GM12878 (cell line): ENCODE data around the gene GJA1. TPM values are rescaled to one million over a fixed set of nuclear protein-coding genes. Genes with fewer than 3 reads are reported as not detected.

Experiments
- ATAC-seq: fragments of 200-7000 bp; cut with Tn5 transposase; 3 replicates; pipeline ENCODE4 v1.9.1; 2020; ENCODE audit warnings: mild to moderate bottlenecking, moderate library complexity
- BruUV-seq: library from RNA; stranded (reverse); fragments of 400-500 nt; replicated peaks from 2 replicates; lab custom pipeline; 2021; lab: Mats Ljungman, UMichigan
- CTCF ChIA-PET: fragments of 300-600 bp; sonication (Branson Sonifier 250); formaldehyde crosslinking; extraction: SDS; loops from one replicate; lab custom pipeline; 2021; ENCODE audit warnings: inconsistent platforms; lab: Yijun Ruan, JAX
- POLR2A ChIA-PET: fragments of 350-600 bp; formaldehyde crosslinking; extraction: SDS; loops from one replicate; lab custom pipeline; 2021; ENCODE audit warnings: inconsistent platforms; lab: Charles Lee
- RAD21 ChIA-PET: fragments of 300-600 bp; sonication (Branson Sonifier 250); formaldehyde crosslinking; loops from one replicate; lab custom pipeline; 2023; ENCODE audit warnings: antibody characterized with exemption; ENCODE audit not compliant: unreplicated experiment; lab: Charles Lee
- SMC1A ChIA-PET: fragments of 300-600 bp; sonication (Branson Sonifier 250); formaldehyde crosslinking; loops from one replicate; lab custom pipeline; 2023; ENCODE audit not compliant: unreplicated experiment, uncharacterized antibody; lab: Charles Lee
- DNase-seq: peaks from one replicate; pipeline ENCODE4 v3.0.0-alpha.2; 2011; ENCODE audit warnings: low read depth, low spot score
- FAIRE-seq: peaks from 3 replicates; lab custom pipeline; 2011; peaks lifted over from hg19 to GRCh38; lab: Jason Lieb, UNC
- H2AFZ ChIP-seq: 2 replicates; pipeline ENCODE4 v1.6.0; 2011; ENCODE audit warnings: low read depth, low read length, control low read depth; ENCODE audit not compliant: control insufficient read depth
- H3K27ac ChIP-seq: 2 replicates; pipeline ENCODE4 v1.5.1; 2011; ENCODE audit warnings: control low read depth; ENCODE audit not compliant: control insufficient read depth, insufficient read depth
- H3K27me3 ChIP-seq, 2 experiments: replicated peaks in 1 of 2; 2 replicates each; pipeline versions ENCODE4 v1.6.0 to v1.6.1; 2011; ENCODE audit warnings: low read length in 1 of 2; ENCODE audit not compliant: control insufficient read depth in 2 of 2, insufficient read depth in 2 of 2
- H3K36me3 ChIP-seq, 2 experiments: 2 replicates each; pipeline ENCODE4 v1.5.1; 2011; ENCODE audit warnings: low read length in 1 of 2; ENCODE audit not compliant: control insufficient read depth in 2 of 2, insufficient read depth in 2 of 2
- H3K4me1 ChIP-seq: 2 replicates; pipeline ENCODE4 v1.6.1; 2011; ENCODE audit warnings: mild to moderate bottlenecking, low read length, moderate library complexity, mixed read lengths; ENCODE audit not compliant: control insufficient read depth, insufficient read depth
- H3K4me2 ChIP-seq: 2 replicates; pipeline ENCODE4 v1.6.0; 2011; ENCODE audit warnings: control low read depth; ENCODE audit not compliant: control insufficient read depth, insufficient read depth
- H3K4me3 ChIP-seq: fragments of 200-600 bp; sonication (generic); 2 replicates; pipeline ENCODE4 v1.5.1; 2016
- H3K79me2 ChIP-seq: 2 replicates; pipeline ENCODE4 v1.6.0; 2011; ENCODE audit warnings: low read length; ENCODE audit not compliant: control insufficient read depth, insufficient read depth
- H3K9ac ChIP-seq: 2 replicates; pipeline ENCODE4 v1.8.0; 2011; ENCODE audit warnings: low read length, control low read depth, mixed read lengths; ENCODE audit not compliant: control insufficient read depth, insufficient read depth
- H3K9me3 ChIP-seq: replicated peaks from 3 replicates; pipeline ENCODE4 v1.5.1; 2011; ENCODE audit warnings: mild to moderate bottlenecking, low read length; ENCODE audit not compliant: control insufficient read depth, insufficient read depth
- H4K20me1 ChIP-seq: 2 replicates; pipeline ENCODE4 v1.6.0; 2011; ENCODE audit not compliant: control insufficient read depth, insufficient read depth
- ATF3 ChIP-seq: IDR thresholded peaks from 2 replicates; pipeline ENCODE4 v1.6.1; 2011; ENCODE audit warnings: low read depth, mild to moderate bottlenecking, low read length, moderate library complexity, borderline replicate concordance; ENCODE audit errors: extremely low read depth
- CEBPZ ChIP-seq: fragments of 150-350 bp; IDR thresholded peaks from 2 replicates; pipeline ENCODE4 v1.6.1; 2016; ENCODE audit warnings: low read depth, low read length
- E2F4 ChIP-seq: IDR thresholded peaks from 2 replicates; pipeline ENCODE4 v1.6.1; 2012; ENCODE audit warnings: low read depth, low read length, improper control_type of control experiment
- GABPA ChIP-seq: IDR thresholded peaks from 2 replicates; pipeline ENCODE4 v1.6.1; 2014; ENCODE audit warnings: antibody characterized with exemption, low read depth, mild to moderate bottlenecking, inconsistent platforms
- JUNB ChIP-seq: IDR thresholded peaks from 2 replicates; pipeline ENCODE4 v1.6.1; 2016; ENCODE audit warnings: antibody characterized with exemption, mild to moderate bottlenecking
- NFIC ChIP-seq: IDR thresholded peaks from 2 replicates; pipeline ENCODE4 v1.6.1; 2012; ENCODE audit warnings: low read depth, mild to moderate bottlenecking, inconsistent platforms, low read length, moderate library complexity
- SPI1 ChIP-seq: IDR thresholded peaks from 2 replicates; pipeline ENCODE4 v1.6.1; 2011; ENCODE audit warnings: low read depth, mild to moderate bottlenecking, low read length, moderate library complexity, borderline replicate concordance; ENCODE audit not compliant: insufficient read depth
- SUPT20H ChIP-seq: IDR thresholded peaks from 2 replicates; pipeline ENCODE4 v1.6.1; 2011; ENCODE audit warnings: low read depth, mild to moderate bottlenecking, low read length, moderate library complexity, borderline replicate concordance; ENCODE audit not compliant: control insufficient read depth
- YY1 ChIP-seq: IDR thresholded peaks from 2 replicates; pipeline ENCODE4 v1.6.1; 2011; ENCODE audit warnings: low read depth, mild to moderate bottlenecking, low read length
- WGBS: methylation state at CpG from one replicate; pipeline ENCODE4 v1.1.6; 2016; ENCODE audit warnings: low lambda C conversion rate; ENCODE audit not compliant: insufficient replicate concordance, insufficient coverage; ENCODE audit errors: missing lambda C conversion rate; 5-methylcytosine and 5-hydroxymethylcytosine counted together
- in situ Hi-C: fragments of 300-500 bp; cut with MboI; formaldehyde crosslinking; loops from 9 replicates; pipeline ENCODE4 v1.14.3; 2018; ENCODE audit warnings: mixed read lengths
- intact Hi-C: fragments of 100-400 bp; cut with micrococcal nuclease; formaldehyde crosslinking; loops from one replicate; pipeline ENCODE4 v1.14.2; 2022; ENCODE audit not compliant: unreplicated experiment
- polyA plus RNA-seq, 11 experiments: library from polyadenylated mRNA; depleted of rRNA in 4 of 11; unstranded in 6 of 11; stranded (reverse) in 5 of 11; fragments of >200 nt; fragmentation: Nextera tagmentation in 4 of 11; fragmentation: Illumina TruSeq in 1 of 11; extraction: Ambion mirVana in 4 of 11; extraction: Trizol in 1 of 11; gene quantifications; 1 replicate in 1 of 11; 2 replicates in 10 of 11; pipeline versions ENCODE4 v1.2.1 to v1.2.3, GENCODE V29; 2011 to 2016; ENCODE audit warnings: inconsistent platforms in 2 of 11, missing spikeins in 2 of 11, low read depth in 1 of 11
- total RNA-seq, 4 experiments: library from RNA; depleted of rRNA in 3 of 4; stranded (reverse); fragments of >200 nt in 3 of 4; fragmentation: Illumina TruSeq in 1 of 4; extraction: Trizol in 1 of 4; gene quantifications; 2 replicates each; pipeline versions ENCODE4 v1.2.1 to v1.2.3, GENCODE V29; 2013 to 2021

The GJA1 gene
- total and polyA plus RNA-seq, 10 of the 15 experiments (the other 5 are each of a cell fraction or from before 2014, with no cell fraction given): 0.11 to 0.69 (median 0.11) TPM; not detected in 7

GRCh38 chr6:121389419-121389818 is 46.0 kb upstream of the GJA1 start (continued):
- no peak for TF ChIP-seq SUPT20H

- in situ Hi-C loops: no loop called here
- no peak overlapping the region for H2AFZ ChIP-seq
- SMC1A ChIA-PET: no interaction called here
These were observed 41.5 kb upstream of the GJA1 start for GRCh38 chr6:121393731-121394505.

GRCh38 chr6:121395736-121396135 is 39.7 kb upstream of the GJA1 start:
- ChIA-PET RAD21 (no interaction called here), CTCF (no interaction called here), SMC1A (interaction anchor here (0.6 kb wide), 1 partner anchor 273 kb away, joined by 4 read pairs; no protein-coding TSS in a partner anchor), POLR2A (no interaction called here)
- in situ Hi-C loops: no loop called here
- H2AFZ ChIP-seq: no peak overlapping the region
- no TSS peak for BruUV-seq
- intact Hi-C loops: no loop called here
- H3K79me2 ChIP-seq: no peaks in the 10 kb centered on the region
- no peaks in the 10 kb centered on the region for H4K20me1 ChIP-seq
- H3K27ac ChIP-seq: no peak overlapping the region
- no peaks in the 10 kb centered on the region for H3K36me3 ChIP-seq
- FAIRE-seq: no peak
- no peaks in the 10 kb centered on the region for H3K9me3 ChIP-seq
- TF ChIP-seq ATF3: no peak
- TF ChIP-seq CEBPZ: no peak
- no peak for TF ChIP-seq NFIC
- no peak for TF ChIP-seq E2F4
- TF ChIP-seq GABPA: no peak
- TF ChIP-seq JUNB: no peak
- no peak for TF ChIP-seq YY1
- ATAC-seq: no peak
- H3K9ac ChIP-seq: no peak overlapping the region
- H3K4me3 ChIP-seq: no peak overlapping the region
- WGBS: 15% methylated on average over 4 of the region's 4 CpGs
- no peak for DNase-seq
- no peaks in the 10 kb centered on the region for H3K4me1 ChIP-seq
- no peak overlapping the region for H3K4me2 ChIP-seq
- no peaks in the 10 kb centered on the region for H3K27me3 ChIP-seq

More at GRCh38 chr6:121393731-121394505, 41.5 kb upstream of the GJA1 start:
- ChIA-PET RAD21 (no interaction called here), POLR2A (no interaction called here), CTCF (no interaction called here)
- H3K4me1 ChIP-seq: no peaks in the 10 kb centered on the region
- no peaks in the 10 kb centered on the region for H4K20me1 ChIP-seq
- no TSS peak for BruUV-seq
- WGBS: 59% methylated on average over 1 of the region's 1 CpG
- no peak overlapping the region for H3K27ac ChIP-seq
- H3K36me3 ChIP-seq: no peaks in the 10 kb centered on the region
- FAIRE-seq (no peak), DNase-seq (no peak), ATAC-seq (no peak)
- TF ChIP-seq SPI1 (no peak), JUNB (no peak)
- no peaks in the 10 kb centered on the region for H3K79me2 ChIP-seq
- intact Hi-C loops: no loop called here
- H3K9ac ChIP-seq: no peak overlapping the region
- no peaks in the 10 kb centered on the region for H3K9me3 ChIP-seq
- H3K27me3 ChIP-seq: no peaks in the 10 kb centered on the region
- no peak overlapping the region for H3K4me2 ChIP-seq
- no peak overlapping the region for H3K4me3 ChIP-seq
